Measurements from ENCODE around the gene ITM2B. TPM values are rescaled to one million over a fixed set of nuclear protein-coding genes. Genes with fewer than 3 reads are reported as not detected.
A peak's percentile ranks its signal among the peaks of the same experiment; 100 is the strongest.

The ITM2B gene
- total RNA-seq, 6 donors from 2014 or later, result 90.1 to 854 (median 640) TPM

GRCh38 chr13:48251611-48252081 lies 18.6 kb downstream of the ITM2B start:
- H3K36me3 ChIP-seq, result peaks cover 9 to 32% (median 23%) of the 10 kb centered on the region in 4 donors
- DNase-seq, result no peak
- H3K27ac ChIP-seq, result peak overlapping the region in 3 of 4 donors; percentile 5 to 74 (median 9)
- no peak for TF ChIP-seq POLR2A (IDR thresholded peaks at IDR 0.05)
- no peak for TF ChIP-seq EP300 (IDR thresholded peaks at IDR 0.05)
- no peak for TF ChIP-seq CTCF (IDR thresholded peaks at IDR 0.05)
- peak in 1 of 2 donors; percentile 41 for TF ChIP-seq POLR2AphosphoS5 (IDR thresholded peaks at IDR 0.05)
- H3K4me1 ChIP-seq, result peaks cover 16 to 58% (median 46%) of the 10 kb centered on the region in 4 donors
- H3K9me3 ChIP-seq, result no peaks in the 10 kb centered on the region
- no peak overlapping the region for H3K4me3 ChIP-seq
- WGBS, 2 donors, result 70 to 76% methylated on average over 3 of the region's 3 CpGs
- no peaks in the 10 kb centered on the region for H3K27me3 ChIP-seq
- peak in 1 of 2 donors; percentile 79 for ATAC-seq (ENCODE audit: low FRiP score in 2 of 2)

- peaks cover 10 to 37% (median 29%) of the 10 kb centered on the region in 4 donors for H3K36me3 ChIP-seq
- TF ChIP-seq EP300 (IDR thresholded peaks at IDR 0.05) (no peak), POLR2A (IDR thresholded peaks at IDR 0.05) (no peak), POLR2AphosphoS5 (IDR thresholded peaks at IDR 0.05) (no peak), CTCF (IDR thresholded peaks at IDR 0.05) (no peak)
- peaks cover 11 to 53% (median 41%) of the 10 kb centered on the region in 4 donors for H3K4me1 ChIP-seq
- no peak overlapping the region for H3K4me3 ChIP-seq
- ATAC-seq (ENCODE audit: low FRiP score in 2 of 2) (peak in 1 of 2 donors; percentile 23), DNase-seq (no peak)
- H3K27me3 ChIP-seq, result no peaks in the 10 kb centered on the region
- H3K9me3 ChIP-seq, result no peaks in the 10 kb centered on the region
- WGBS, 2 donors, result 89 to 90% methylated on average over 10 of the region's 10 CpGs
- H3K27ac ChIP-seq, result peak overlapping the region in 3 of 4 donors; percentile 5 to 74 (median 37)
Measured at GRCh38 chr13:48252176-48252575, 19.2 kb downstream of the ITM2B start.

GRCh38 chr13:48253849-48254248 lies 20.8 kb downstream of the ITM2B start:
- WGBS, 2 donors, result 48 to 54% methylated on average over 2 of the region's 2 CpGs
- Histone ChIP-seq H3K9me3 (no peaks in the 10 kb centered on the region), H3K4me1 (peaks cover 8 to 44% (median 28%) of the 10 kb centered on the region in 4 donors), H3K36me3 (peaks cover 14 to 54% (median 44%) of the 10 kb centered on the region in 4 donors), H3K4me3 (no peak overlapping the region), H3K27ac (peak overlapping the region in 1 of 4 donors; percentile 74), H3K27me3 (no peaks in the 10 kb centered on the region)
- TF ChIP-seq POLR2AphosphoS5 (IDR thresholded peaks at IDR 0.05) (no peak), EP300 (IDR thresholded peaks at IDR 0.05) (no peak), POLR2A (IDR thresholded peaks at IDR 0.05) (no peak), CTCF (IDR thresholded peaks at IDR 0.05) (no peak)
- no peak for DNase-seq
- no peak for ATAC-seq (ENCODE audit: low FRiP score in 2 of 2)

GRCh38 chr13:48255090-48255489 lies 22.1 kb downstream of the ITM2B start:
- H3K27ac ChIP-seq, result peak overlapping the region in 2 of 4 donors; percentile 6 to 26
- ATAC-seq (ENCODE audit: low FRiP score in 2 of 2) (no peak), DNase-seq (peak in 1 of 2 donors; percentile 30)
- no peaks in the 10 kb centered on the region for H3K27me3 ChIP-seq
- no peak for TF ChIP-seq POLR2A (IDR thresholded peaks at IDR 0.05)
- no peak for TF ChIP-seq CTCF (IDR thresholded peaks at IDR 0.05)
- TF ChIP-seq EP300 (IDR thresholded peaks at IDR 0.05), result no peak
- TF ChIP-seq POLR2AphosphoS5 (IDR thresholded peaks at IDR 0.05), result no peak
- peaks cover 3 to 39% (median 26%) of the 10 kb centered on the region in 4 donors for H3K4me1 ChIP-seq
- H3K4me3 ChIP-seq, result no peak overlapping the region
- H3K9me3 ChIP-seq, result no peaks in the 10 kb centered on the region
- 96 to 97% methylated on average over 13 of the region's 13 CpGs for WGBS, 2 donors
- peaks cover 21 to 66% (median 55%) of the 10 kb centered on the region in 4 donors for H3K36me3 ChIP-seq

GRCh38 chr13:48255954-48256353 lies 22.9 kb downstream of the ITM2B start:
- Histone ChIP-seq H3K36me3 (peaks cover 22 to 75% (median 61%) of the 10 kb centered on the region in 4 donors), H3K9me3 (no peaks in the 10 kb centered on the region), H3K27ac (peak overlapping the region in 1 of 4 donors; percentile 57), H3K27me3 (no peaks in the 10 kb centered on the region), H3K4me3 (no peak overlapping the region), H3K4me1 (peaks cover 3 to 37% (median 24%) of the 10 kb centered on the region in 4 donors)
- 75 to 93% methylated on average over 1 of the region's 1 CpG for WGBS, 2 donors
- ATAC-seq (ENCODE audit: low FRiP score in 2 of 2) (no peak), DNase-seq (no peak)
- TF ChIP-seq EP300 (IDR thresholded peaks at IDR 0.05) (no peak), POLR2AphosphoS5 (IDR thresholded peaks at IDR 0.05) (no peak), CTCF (IDR thresholded peaks at IDR 0.05) (no peak), POLR2A (IDR thresholded peaks at IDR 0.05) (no peak)

Measured in upper lobe of left lung (tissue), 6 donors.